Measurements from ENCODE around the gene KCTD1.

Gene KCTD1

DNA sequence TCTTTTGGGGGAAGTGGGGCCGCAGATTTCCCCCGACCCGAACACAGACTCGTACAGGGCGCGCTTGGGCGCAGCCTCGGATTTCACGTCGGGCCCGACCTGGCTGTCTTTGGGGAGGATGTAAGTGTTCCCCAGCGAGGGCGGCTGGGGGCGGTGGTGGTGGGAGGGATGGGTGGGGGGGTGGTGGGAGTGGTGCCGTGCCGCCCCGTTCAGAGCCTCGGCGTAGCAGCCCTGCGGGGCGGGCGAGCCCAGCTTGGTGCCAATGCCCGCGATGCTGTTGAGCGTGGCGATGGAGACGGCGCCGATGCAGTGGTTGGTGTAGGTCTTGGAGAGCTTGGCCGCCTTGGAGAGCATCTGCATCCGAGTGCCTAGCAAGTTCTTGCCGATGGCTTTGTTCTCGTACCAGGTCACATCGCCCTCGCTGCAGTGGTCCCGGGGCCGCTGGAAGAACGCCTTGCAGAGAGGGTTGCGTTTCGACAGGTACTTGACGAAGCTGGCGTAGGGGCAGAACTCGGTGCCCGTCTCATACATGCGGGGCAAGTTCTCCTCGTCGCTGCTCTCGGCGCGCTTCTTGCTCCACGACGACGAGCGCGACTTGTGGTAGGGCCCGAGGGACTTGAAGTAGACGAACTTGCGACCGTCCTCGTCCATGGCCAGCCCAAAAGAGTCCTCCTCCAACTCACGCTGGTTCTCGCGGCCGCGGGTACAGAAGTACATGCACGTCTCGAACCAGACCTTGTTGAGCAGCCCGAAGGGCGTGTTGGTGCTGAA, 1.3 kb downstream of the KCTD1 start:
- TF ChIP-seq, protein P1, sequence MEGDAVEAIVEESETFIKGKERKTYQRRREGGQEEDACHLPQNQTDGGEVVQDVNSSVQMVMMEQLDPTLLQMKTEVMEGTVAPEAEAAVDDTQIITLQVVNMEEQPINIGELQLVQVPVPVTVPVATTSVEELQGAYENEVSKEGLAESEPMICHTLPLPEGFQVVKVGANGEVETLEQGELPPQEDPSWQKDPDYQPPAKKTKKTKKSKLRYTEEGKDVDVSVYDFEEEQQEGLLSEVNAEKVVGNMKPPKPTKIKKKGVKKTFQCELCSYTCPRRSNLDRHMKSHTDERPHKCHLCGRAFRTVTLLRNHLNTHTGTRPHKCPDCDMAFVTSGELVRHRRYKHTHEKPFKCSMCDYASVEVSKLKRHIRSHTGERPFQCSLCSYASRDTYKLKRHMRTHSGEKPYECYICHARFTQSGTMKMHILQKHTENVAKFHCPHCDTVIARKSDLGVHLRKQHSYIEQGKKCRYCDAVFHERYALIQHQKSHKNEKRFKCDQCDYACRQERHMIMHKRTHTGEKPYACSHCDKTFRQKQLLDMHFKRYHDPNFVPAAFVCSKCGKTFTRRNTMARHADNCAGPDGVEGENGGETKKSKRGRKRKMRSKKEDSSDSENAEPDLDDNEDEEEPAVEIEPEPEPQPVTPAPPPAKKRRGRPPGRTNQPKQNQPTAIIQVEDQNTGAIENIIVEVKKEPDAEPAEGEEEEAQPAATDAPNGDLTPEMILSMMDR (IDR thresholded peaks at IDR 0.05), result no peak

DNA sequence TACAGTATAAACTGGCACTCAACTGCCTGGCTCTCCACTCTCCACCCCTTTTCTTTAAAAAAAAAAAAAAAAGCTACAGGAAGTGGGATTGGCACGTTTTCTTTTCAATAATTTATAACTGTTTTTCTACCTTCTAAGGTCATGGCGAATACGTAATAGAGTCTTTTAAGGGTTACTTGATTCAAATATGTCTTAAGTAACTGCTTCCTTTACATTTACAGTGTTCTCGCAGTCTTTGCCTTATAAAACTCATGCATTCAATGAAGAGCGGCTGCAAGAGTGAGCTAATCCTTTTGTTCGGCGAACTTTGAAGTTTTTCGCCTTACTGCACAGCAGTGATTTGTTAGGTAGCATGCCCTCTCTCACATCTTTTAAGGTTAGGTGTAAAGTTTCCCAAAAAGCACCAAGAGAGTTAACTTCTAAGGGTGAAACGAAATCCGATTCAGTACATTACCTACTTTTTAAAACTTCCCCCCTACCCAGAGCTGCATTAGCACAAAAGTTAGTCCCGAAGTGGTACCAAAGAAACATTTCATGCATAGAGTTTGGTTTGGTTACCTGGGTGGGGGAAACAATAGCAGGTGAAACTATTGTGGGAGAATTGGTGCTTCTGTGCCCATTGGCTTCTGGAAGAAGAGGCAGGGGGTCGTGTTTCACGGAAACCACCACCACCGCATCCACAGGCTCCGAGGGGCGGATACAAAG, 2.0 kb downstream of the KCTD1 start:
- TF ChIP-seq, protein P1 (IDR thresholded peaks at IDR 0.05), result no peak

DNA sequence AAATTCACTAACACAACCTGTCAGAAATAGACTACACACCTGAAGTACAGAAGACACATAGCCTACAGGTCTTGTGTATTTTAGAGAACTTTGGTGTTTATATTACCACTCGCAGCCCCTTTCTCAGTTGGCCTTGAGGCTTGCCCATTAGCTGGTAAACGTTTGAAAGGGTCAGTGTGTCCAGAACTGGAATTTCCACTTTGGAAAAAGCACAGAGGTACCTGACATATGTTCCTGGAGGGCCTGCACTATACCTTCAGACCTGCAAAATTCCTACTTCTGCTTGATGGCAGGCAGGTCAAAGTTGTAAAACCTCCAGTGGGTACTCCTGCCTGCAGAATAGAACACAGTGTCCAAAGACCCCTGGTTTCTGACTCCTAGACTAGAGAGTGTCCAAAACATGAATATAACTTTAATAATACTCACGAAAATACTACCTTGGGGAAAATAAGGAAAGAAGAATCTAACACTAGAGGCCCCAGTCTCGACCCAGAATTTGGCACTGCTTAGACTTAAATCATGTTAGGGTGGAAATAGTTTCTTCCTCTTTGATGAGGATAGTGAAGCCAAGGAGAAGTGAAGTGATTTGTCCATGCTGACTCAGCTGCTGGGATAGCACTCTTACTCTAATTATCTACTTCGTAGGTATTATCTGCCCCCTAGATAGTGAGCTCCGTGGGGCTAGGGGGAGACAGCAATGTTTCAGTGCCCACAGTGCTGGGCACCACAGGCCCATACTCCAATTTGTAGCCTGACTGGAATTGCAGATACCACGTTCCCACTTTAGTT, 2.8 kb downstream of the KCTD1 start:
- TF ChIP-seq, protein P1 (IDR thresholded peaks at IDR 0.05), result no peak

DNA sequence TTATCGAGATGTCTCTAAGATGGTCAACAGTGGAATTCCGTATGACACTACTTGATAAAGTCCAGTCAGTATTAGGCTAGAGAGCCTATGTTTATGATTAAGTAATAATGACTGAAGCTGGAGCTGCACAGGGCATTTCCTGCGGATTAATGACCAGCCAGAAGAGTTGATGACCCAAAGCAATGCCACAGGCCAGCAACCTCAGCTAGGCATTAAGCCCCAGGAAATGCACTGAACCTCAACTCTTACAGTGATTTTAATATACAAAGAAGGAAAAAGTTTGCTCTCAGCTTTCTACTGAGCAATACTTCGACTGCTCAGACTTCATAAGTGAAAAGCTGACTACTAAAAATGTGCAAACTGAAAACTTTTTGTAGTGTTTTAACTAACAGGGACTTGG, 3.9 kb downstream of the KCTD1 start:
- TF ChIP-seq, protein P1 (IDR thresholded peaks at IDR 0.05), result no peak

DNA sequence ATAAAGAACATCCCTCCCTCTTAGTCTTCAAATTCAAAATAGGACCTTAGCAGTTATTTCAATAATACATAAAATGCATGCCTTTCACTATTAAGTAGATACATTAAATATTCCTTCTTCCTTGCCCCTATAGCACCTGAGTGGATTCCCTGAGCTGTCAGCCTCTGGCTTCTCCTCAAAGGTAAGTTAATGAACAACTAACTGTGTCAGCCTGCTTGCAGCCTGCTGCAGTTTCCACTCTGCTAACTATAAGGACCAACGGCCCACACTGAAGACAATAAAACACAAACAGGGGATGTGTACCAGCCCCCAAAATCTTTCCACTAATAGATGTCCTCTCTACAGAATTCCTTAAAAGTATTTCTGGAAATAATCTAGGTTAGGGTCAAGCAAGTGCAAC, 5.0 kb downstream of the KCTD1 start:
- TF ChIP-seq, protein P1 (IDR thresholded peaks at IDR 0.05), result no peak

DNA sequence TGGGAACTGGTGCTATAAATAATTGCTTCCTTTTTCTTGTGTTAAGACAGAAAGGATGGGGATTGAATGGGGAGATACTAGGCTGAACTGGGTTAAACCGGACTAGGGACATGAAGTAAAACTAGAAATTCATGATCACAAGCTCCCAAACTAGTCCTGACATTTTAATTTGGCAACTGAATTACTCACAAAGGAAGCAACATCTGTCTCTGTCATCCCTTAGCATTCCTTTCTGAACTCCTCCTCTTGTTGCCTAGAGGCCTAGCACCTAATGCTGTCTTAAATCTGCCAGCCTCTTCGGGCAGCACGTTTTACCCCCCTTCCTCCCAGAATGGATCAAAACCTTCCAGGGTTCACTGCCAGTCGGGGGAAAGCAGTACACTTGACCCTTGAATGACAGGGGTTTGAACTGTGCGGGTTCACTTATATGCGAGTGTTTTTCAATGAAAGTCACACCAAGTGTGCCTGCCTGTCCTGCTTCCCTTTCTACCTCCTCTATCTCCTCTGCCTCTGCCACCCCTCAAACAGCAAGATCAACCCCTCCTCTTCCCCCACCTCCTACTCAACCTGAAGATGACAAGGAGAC, 8.2 kb downstream of the KCTD1 start:
- TF ChIP-seq, protein P1 (IDR thresholded peaks at IDR 0.05), result no peak

DNA sequence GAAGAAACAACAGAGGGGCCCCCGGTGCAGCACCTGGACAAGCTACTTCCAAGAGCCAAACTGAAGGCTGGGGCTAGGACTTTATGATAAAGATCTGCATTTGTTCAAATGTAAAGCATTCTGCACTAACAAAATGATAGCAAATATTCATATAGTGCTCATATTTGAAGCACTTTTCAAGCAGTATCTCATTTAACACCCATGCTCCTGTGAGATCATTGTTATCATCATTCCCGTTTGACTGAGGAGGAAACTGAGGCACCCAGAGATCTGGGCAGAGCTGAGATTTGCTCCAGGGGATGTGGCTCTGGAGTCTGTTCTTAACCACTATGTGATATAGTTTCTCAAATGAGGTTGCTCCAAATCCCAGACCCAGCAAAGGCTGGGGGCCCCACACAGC, 9.8 kb downstream of the KCTD1 start:
- TF ChIP-seq, protein P1 (IDR thresholded peaks at IDR 0.05), result no peak
